GM23338 (cell line): ENCODE data around the gene MCFD2. TPM values are rescaled to one million over a fixed set of nuclear protein-coding genes. Genes with fewer than 3 reads are reported as not detected.
A peak's percentile ranks its signal among the peaks of the same experiment; 100 is the strongest.

ENCODE experiments used
- ATAC-seq: fragments of 200-7000 bp; cut with Tn5 transposase; 3 replicates; pipeline ENCODE4 v1.9.1; 2020
- DNase-seq: peaks from one replicate; pipeline ENCODE4 v3.0.0-alpha.2; 2015; ENCODE audit warnings: low spot score
- H2AFZ ChIP-seq: fragments of 200-600 bp; sonication (generic); 2 replicates; pipeline ENCODE4 v1.8.0; 2016; ENCODE audit warnings: antibody characterized with exemption, mild to moderate bottlenecking, moderate library complexity
- H3F3A ChIP-seq: fragments of 200-600 bp; sonication (generic); replicated peaks from 2 replicates; pipeline ENCODE4 v1.8.0; 2017; ENCODE audit warnings: antibody characterized with exemption, mixed run types, low read depth
- H3K27ac ChIP-seq: fragments of 200-600 bp; sonication (generic); 2 replicates; pipeline ENCODE4 v1.6.1; 2016; ENCODE audit warnings: low read depth
- H3K27me3 ChIP-seq: fragments of 200-600 bp; sonication (generic); 2 replicates; pipeline ENCODE4 v1.8.0; 2016; ENCODE audit warnings: mild to moderate bottlenecking, mixed run types, moderate library complexity; ENCODE audit not compliant: insufficient read depth
- H3K36me3 ChIP-seq: fragments of 200-600 bp; sonication (generic); 2 replicates; pipeline ENCODE4 v1.8.0; 2016; ENCODE audit warnings: mild to moderate bottlenecking; ENCODE audit not compliant: insufficient read depth
- H3K4me1 ChIP-seq: fragments of 200-600 bp; sonication (generic); 2 replicates; pipeline ENCODE4 v1.8.0; 2016; ENCODE audit warnings: mild to moderate bottlenecking, moderate library complexity; ENCODE audit not compliant: insufficient read depth
- H3K4me2 ChIP-seq: fragments of 200-600 bp; sonication (generic); 2 replicates; pipeline ENCODE4 v1.7.1; 2017; ENCODE audit warnings: mixed run types
- H3K4me3 ChIP-seq: fragments of 200-600 bp; sonication (generic); 2 replicates; pipeline ENCODE4 v1.6.1; 2016; ENCODE audit warnings: mixed run types
- H3K79me2 ChIP-seq: fragments of 200-600 bp; sonication (generic); replicated peaks from 2 replicates; pipeline ENCODE4 v1.8.0; 2017; ENCODE audit warnings: mild to moderate bottlenecking; ENCODE audit not compliant: insufficient read depth
- H3K9me2 ChIP-seq: fragments of 200-600 bp; sonication (generic); 2 replicates; pipeline ENCODE4 v1.8.0; 2017; ENCODE audit not compliant: insufficient read depth
- H4K20me1 ChIP-seq: fragments of 200-600 bp; sonication (generic); replicated peaks from 2 replicates; pipeline ENCODE4 v1.8.0; 2017; ENCODE audit warnings: mild to moderate bottlenecking; ENCODE audit not compliant: insufficient read depth
- H3K27ac Mint-ChIP-seq: 2 replicates; pipeline ENCODE4 v1.8.0; 2020; ENCODE audit warnings: inconsistent platforms, mild to moderate bottlenecking, moderate library complexity, mixed read lengths
- H3K27me3 Mint-ChIP-seq: 3 replicates; pipeline ENCODE4 v1.8.0; 2022; ENCODE audit warnings: low read depth, mild to moderate bottlenecking, moderate library complexity, mixed read lengths, inconsistent platforms; ENCODE audit not compliant: insufficient read depth, poor library complexity
- H3K36me3 Mint-ChIP-seq: 3 replicates; pipeline ENCODE4 v1.8.0; 2021; ENCODE audit warnings: low read depth, mild to moderate bottlenecking, inconsistent platforms, moderate library complexity, mixed read lengths
- H3K4me1 Mint-ChIP-seq: 3 replicates; pipeline ENCODE4 v1.8.0; 2020; ENCODE audit warnings: mild to moderate bottlenecking, inconsistent platforms, mixed read lengths
- H3K4me3 Mint-ChIP-seq: 3 replicates; pipeline ENCODE4 v1.8.0; 2021; ENCODE audit warnings: moderate library complexity, mild to moderate bottlenecking, inconsistent platforms, mixed read lengths
- H3K9me3 Mint-ChIP-seq: 3 replicates; pipeline ENCODE4 v1.8.0; 2020; ENCODE audit warnings: moderate library complexity, mild to moderate bottlenecking, inconsistent platforms, mixed read lengths
- CTCF ChIP-seq, 2 experiments: fragments of 200-600 bp in 1 of 2; sonication (generic) in 1 of 2; conservative IDR thresholded peaks; 2 replicates each; pipeline versions ENCODE4 v1.5.1 to v1.6.1; 2016 to 2017; ENCODE audit warnings: antibody characterized with exemption in 2 of 2, low read depth in 2 of 2, mild to moderate bottlenecking in 2 of 2, moderate library complexity in 1 of 2
- EZH2 ChIP-seq: fragments of 200-600 bp; sonication (generic); IDR thresholded peaks from one replicate; pipeline ENCODE4 v1.8.0; 2017; ENCODE audit warnings: antibody characterized with exemption, mild to moderate bottlenecking, low read depth; ENCODE audit not compliant: unreplicated experiment
- NANOG ChIP-seq: IDR thresholded peaks from 2 replicates; pipeline ENCODE4 v1.6.1; 2016; ENCODE audit warnings: antibody characterized with exemption, borderline replicate concordance
- POLR2AphosphoS5 ChIP-seq: IDR thresholded peaks from 2 replicates; pipeline ENCODE4 v1.6.1; 2016; ENCODE audit warnings: antibody characterized with exemption, low read depth
- REST ChIP-seq: IDR thresholded peaks from one replicate; pipeline ENCODE4 v1.6.1; 2018; ENCODE audit warnings: antibody characterized with exemption; ENCODE audit not compliant: unreplicated experiment
- ZNF331 ChIP-seq: fragments of 250-450 bp; sonication (Bioruptor Pico); IDR thresholded peaks from 2 replicates; pipeline ENCODE4 v1.5.0; 2020; ENCODE audit warnings: low read depth, mild to moderate bottlenecking, moderate library complexity
- ZNF462 ChIP-seq: fragments of 250-450 bp; sonication (Bioruptor Pico); IDR thresholded peaks from 2 replicates; pipeline ENCODE4 v1.5.0; 2020; ENCODE audit warnings: mild to moderate bottlenecking, moderate library complexity
- polyA plus RNA-seq: library from polyadenylated mRNA; unstranded; fragments of >200 nt; fragmentation: Nextera tagmentation; extraction: Ambion mirVana; gene quantifications from 2 replicates; pipeline ENCODE4 v1.2.1, GENCODE V29; 2016
- total RNA-seq: library from RNA; depleted of rRNA; stranded (reverse); fragments of >200 nt; shearing (Covaris generic); gene quantifications from 2 replicates; pipeline ENCODE4 v1.2.3, GENCODE V29; 2014

The MCFD2 gene
- total and polyA plus RNA-seq, 2 experiments from 2014 or later: 55.1 to 91.9 TPM

- H3K36me3 ChIP-seq: no peaks in the 10 kb centered on the region
- Mint-ChIP-seq H3K4me3 (peak overlapping the region; percentile 92), H3K27ac (peak overlapping the region; percentile 6; the same call in 1 of the 2 replicates), H3K27me3 (peaks cover 10% of the 10 kb centered on the region), H3K4me1 (peaks cover 31% of the 10 kb centered on the region), H3K9me3 (no peaks in the 10 kb centered on the region; the same call in 2 of the 3 replicates), H3K36me3 (peaks cover 31% of the 10 kb centered on the region)
- no peak overlapping the region for H2AFZ ChIP-seq
- H3F3A ChIP-seq: peaks cover 4% of the 10 kb centered on the region; the same call in 1 of the 2 replicates
- no peak overlapping the region for H3K27ac ChIP-seq
- H3K9me2 ChIP-seq: no peaks in the 10 kb centered on the region
- peak overlapping the region; percentile 99; the same call in 1 of the 2 replicates for H3K4me3 ChIP-seq
- peak; percentile 34 for ATAC-seq
- H4K20me1 ChIP-seq: peaks cover 28% of the 10 kb centered on the region
- TF ChIP-seq REST: no peak
- no peak for TF ChIP-seq ZNF331 (CRISPR knock-in tag)
- TF ChIP-seq CTCF (conservative IDR thresholded peaks at IDR 0.05; ENCODE audit: low read depth in 2 of 2): peak in 1 of 2 experiments; percentile 58; a peak in 2 of 4 replicates
- TF ChIP-seq NANOG: no peak
- TF ChIP-seq POLR2AphosphoS5: no peak
- TF ChIP-seq ZNF462 (CRISPR knock-in tag): no peak
- TF ChIP-seq EZH2: no peak
- peaks cover 21% of the 10 kb centered on the region for H3K4me1 ChIP-seq
- H3K4me2 ChIP-seq: peak overlapping the region; percentile 99
- H3K27me3 ChIP-seq: no peaks in the 10 kb centered on the region
- DNase-seq: peak; percentile 32
- peaks cover 57% of the 10 kb centered on the region for H3K79me2 ChIP-seq
Measured at GRCh38 chr2:46913471-46914381, 1.9 kb downstream of the MCFD2 start.
